HG03095 (cell line): Measurements from ENCODE around the gene KATNA1.
A peak's percentile ranks its signal among the peaks of the same experiment; 100 is the strongest.

Experiments
- ATAC-seq: cut with Tn5 transposase; IDR thresholded peaks from one replicate; pipeline ENCODE4 v1.9.1; 2021; ENCODE audit warnings: moderate library complexity; ENCODE audit not compliant: unreplicated experiment

The KATNA1 gene

DNA sequence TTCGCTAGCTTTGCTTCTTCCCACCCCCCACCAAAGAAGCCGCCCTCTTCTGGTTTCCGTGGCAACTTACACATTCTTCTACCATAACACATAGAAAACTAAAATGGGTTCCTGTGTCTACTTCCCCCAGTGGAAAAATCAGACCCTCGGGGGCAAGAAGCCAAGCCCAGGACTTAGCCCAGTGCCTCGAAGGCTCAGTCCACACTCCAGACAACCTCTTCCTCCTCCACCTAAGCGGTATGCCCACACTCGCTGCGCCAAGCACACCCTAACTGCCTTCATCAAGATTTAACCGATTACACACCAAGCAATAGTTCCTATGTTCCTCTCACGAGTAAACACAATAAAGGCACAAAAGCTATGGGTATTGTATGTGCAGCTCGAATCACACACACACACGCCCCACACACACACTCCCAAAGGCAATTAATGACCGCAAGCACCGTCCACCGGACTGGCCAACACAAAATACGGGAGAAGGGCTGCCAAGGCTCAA, 103.2 kb downstream of the KATNA1 start:
- peak; percentile 18 for ATAC-seq
